Activated CD8-positive, alpha-beta memory T cell treated with anti-CD3 and anti-CD28 coated beads, Interleukin-2, amount 50 U/mL, for 1 hour (primary cell): Measurements from ENCODE around the gene RAC3.

ENCODE experiments used
- DNase-seq: peaks from one replicate; pipeline ENCODE4 v3.0.0-alpha.2; 2020; ENCODE audit errors: extremely low read depth

The RAC3 gene

GRCh38 chr17:82055965-82056728 is 24.7 kb downstream of the RAC3 start:
- no peak for DNase-seq

- DNase-seq = no peak
Measured at GRCh38 chr17:82056729-82057621, 25.5 kb downstream of the RAC3 start.

GRCh38 chr17:82058230-82058854 is 26.9 kb downstream of the RAC3 start:
- DNase-seq = no peak

- DNase-seq = no peak
Measured at GRCh38 chr17:82058855-82059249, 27.4 kb downstream of the RAC3 start.

GRCh38 chr17:82059272-82060000 is 28.0 kb downstream of the RAC3 start:
- DNase-seq = no peak

GRCh38 chr17:82060001-82060380 is 28.5 kb downstream of the RAC3 start:
- no peak for DNase-seq

- no peak for DNase-seq
Measured at GRCh38 chr17:82060614-82061013, 29.1 kb downstream of the RAC3 start.

GRCh38 chr17:82061047-82061925 is 29.8 kb downstream of the RAC3 start:
- no peak for DNase-seq

- no peak for DNase-seq
Measured at GRCh38 chr17:82062076-82062983, 30.9 kb downstream of the RAC3 start.

- DNase-seq = no peak
Measured at GRCh38 chr17:82062984-82063368, 31.5 kb downstream of the RAC3 start.

GRCh38 chr17:82063424-82064415 is 32.2 kb downstream of the RAC3 start:
- DNase-seq = no peak

GRCh38 chr17:82064433-82065192 is 33.1 kb downstream of the RAC3 start:
- DNase-seq = no peak

GRCh38 chr17:82065193-82065637 is 33.7 kb downstream of the RAC3 start:
- no peak for DNase-seq

GRCh38 chr17:82065638-82066303 is 34.3 kb downstream of the RAC3 start, which contains the start of gene DUS1L:
Gene DUS1L (minus strand): TSS chr17:82065804. CDS start chr17:82065059, 745 bp downstream.
- no peak for DNase-seq

- no peak for DNase-seq
Measured at GRCh38 chr17:82070611-82071010, 39.1 kb downstream of the RAC3 start.

- no peak for DNase-seq
Measured at GRCh38 chr17:82072827-82073226, 41.3 kb downstream of the RAC3 start.

- no peak for DNase-seq
Measured at GRCh38 chr17:82073446-82073845, 42.0 kb downstream of the RAC3 start.
